ENCODE measurements around the gene CFDP1.

Gene CFDP1

DNA sequence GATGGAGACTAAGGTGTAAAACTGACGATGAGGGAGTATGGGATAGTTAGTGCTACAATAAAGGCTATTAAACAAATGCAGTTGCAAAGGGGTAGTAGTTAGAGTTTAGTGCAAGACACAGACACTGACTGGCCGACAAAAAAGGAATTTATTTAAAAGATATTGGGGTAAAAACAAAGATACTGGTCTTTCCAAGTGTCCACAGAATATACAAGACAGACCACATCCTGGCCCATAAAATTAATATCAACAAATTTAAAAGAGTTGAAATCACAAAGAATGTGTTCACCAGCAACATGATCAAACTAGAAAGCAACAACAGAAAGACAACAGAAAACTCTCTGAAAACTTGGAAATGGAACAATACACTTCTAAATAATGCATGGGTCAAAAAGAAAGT lies 54.7 kb downstream of the CFDP1 start:
- H3K4me3 ChIP-seq (ENCODE audit: low read depth, low read length), result no peak overlapping the region
- TF ChIP-seq CTCF (IDR thresholded peaks at IDR 0.05; ENCODE audit: borderline replicate concordance, insufficient read depth, low read depth, low read length), result no peak

- TF ChIP-seq CTCF (IDR thresholded peaks at IDR 0.05; ENCODE audit: borderline replicate concordance, insufficient read depth, low read depth, low read length), result no peak
- H3K4me3 ChIP-seq (ENCODE audit: low read depth, low read length), result no peak overlapping the region
Measured at GRCh38 chr16:75377729-75378386, 55.4 kb downstream of the CFDP1 start.

DNA sequence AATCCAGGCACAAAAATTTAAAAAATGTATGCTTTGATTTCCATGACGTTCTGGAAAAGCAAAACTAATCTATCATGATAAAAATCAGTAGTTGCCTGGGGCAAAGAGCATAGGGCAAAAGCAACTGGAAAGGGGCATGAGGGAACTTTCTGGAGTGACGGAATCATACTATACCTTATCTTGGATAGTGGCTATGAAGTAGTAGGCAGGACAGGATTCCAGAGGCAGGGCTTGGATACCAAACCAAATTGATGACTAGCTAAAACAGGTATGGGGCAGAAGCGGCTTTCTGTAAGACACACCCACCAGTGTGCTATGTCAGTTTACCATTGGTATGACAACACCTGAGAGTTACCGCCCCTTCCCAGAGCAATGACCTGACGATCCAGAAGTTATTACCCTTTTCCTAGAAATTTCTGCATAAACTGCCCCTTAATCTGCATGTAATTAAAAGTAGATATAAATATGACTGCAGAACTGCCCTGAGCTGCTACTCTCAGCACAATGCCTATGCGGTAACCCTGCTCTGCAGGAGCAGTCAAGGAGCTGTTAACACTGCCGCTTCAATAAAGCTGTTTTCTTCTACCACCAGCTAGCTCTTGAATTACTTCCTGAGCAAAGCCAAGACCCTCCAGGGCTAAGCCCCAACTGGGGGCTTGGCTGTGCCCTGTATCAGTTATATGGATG lies 56.7 kb downstream of the CFDP1 start:
- H3K4me3 ChIP-seq (ENCODE audit: low read depth, low read length), result no peak overlapping the region
- TF ChIP-seq CTCF (IDR thresholded peaks at IDR 0.05; ENCODE audit: borderline replicate concordance, insufficient read depth, low read depth, low read length), result no peak

DNA sequence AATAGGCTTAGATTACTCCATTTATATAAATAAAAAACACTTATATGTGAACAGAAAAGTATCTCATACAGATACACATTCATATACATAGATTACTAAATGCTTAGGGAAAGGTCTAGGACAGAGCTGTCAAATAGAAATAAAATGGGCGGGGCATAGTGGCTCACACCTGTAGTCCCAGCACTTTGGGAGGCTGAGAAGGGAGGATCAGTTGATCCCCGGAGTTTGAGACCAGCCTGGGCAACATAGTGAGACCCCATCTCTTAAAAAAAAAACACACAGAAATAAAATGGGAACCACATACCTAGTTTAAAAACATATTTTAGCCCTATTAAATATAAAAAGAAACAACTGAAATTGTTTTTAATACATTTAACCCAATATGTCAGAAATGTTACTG lies 58.9 kb downstream of the CFDP1 start:
- no peak for TF ChIP-seq CTCF (IDR thresholded peaks at IDR 0.05; ENCODE audit: borderline replicate concordance, insufficient read depth, low read depth, low read length)
- H3K4me3 ChIP-seq (ENCODE audit: low read depth, low read length), result no peak overlapping the region

DNA sequence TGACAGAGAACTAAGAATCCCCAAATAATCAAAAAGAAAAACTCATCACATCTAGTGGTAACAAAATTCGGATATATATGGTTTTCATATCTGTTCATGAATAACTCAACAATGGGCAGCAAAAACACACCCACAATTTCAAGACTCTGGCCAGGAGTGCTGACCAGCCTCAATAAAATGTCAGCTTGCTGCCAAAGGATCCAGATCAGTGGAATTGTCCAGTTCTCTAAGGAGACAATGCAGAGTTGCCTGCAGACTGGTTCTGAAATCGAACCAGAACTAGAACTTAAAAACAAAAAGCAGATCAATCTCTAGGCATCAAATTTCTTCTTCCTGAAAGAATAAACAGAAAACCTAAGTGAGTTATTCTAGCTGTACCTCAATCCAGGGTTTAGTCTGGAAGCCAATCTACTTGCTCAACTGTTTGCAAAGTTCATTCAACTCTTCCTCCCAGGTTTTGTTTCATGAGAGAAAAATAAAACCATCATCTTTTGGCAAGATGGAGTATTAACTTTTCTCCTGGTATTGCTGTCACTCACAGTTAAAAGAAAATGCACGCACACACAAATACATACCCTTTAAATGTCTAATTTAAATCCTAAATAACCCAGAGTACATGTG lies 61.0 kb downstream of the CFDP1 start:
- TF ChIP-seq CTCF (IDR thresholded peaks at IDR 0.05; ENCODE audit: borderline replicate concordance, insufficient read depth, low read depth, low read length), result no peak
- no peak overlapping the region for H3K4me3 ChIP-seq (ENCODE audit: low read depth, low read length)

DNA sequence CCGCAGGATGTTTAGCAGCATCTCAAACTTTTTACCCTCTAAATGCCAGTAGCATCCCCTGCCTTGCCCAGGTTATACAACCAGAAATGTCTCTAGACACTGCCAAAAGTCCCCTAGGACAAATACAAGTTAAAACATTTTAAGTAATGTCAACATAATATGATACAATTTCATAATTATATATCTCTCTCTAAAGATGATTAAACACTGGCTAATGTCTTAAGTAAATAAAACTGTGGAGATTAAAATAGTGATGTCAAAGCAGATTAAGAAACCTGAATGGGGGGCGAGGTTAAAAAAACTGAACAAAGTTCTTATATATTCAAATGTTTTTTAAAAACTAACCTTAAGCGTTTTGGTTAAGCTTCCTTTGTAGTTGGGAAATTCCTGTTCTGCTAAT lies 62.1 kb downstream of the CFDP1 start:
- no peak for TF ChIP-seq CTCF (IDR thresholded peaks at IDR 0.05; ENCODE audit: borderline replicate concordance, insufficient read depth, low read depth, low read length)
- H3K4me3 ChIP-seq (ENCODE audit: low read depth, low read length), result no peak overlapping the region
